Sigmoid colon (tissue), 3 donors: ENCODE data around the gene LAD1.

Experiments used
- POLR2A ChIP-seq, 2 donors: fragments of 450-650 bp; IDR thresholded peaks; one replicate each; pipeline ENCODE4 v1.6.1; 2016; ENCODE audit warnings: antibody characterized with exemption in 2 of 2, mild to moderate bottlenecking in 2 of 2, moderate library complexity in 2 of 2
- TF ChIP-seq, protein P1 (sequence below), 4 experiments: fragments of 450-650 bp in 3 of 4; fragments of 200-600 bp in 1 of 4; IDR thresholded peaks; one replicate each; pipeline ENCODE4 v1.5.1; 2016 to 2019; ENCODE audit warnings: antibody characterized with exemption in 4 of 4, mild to moderate bottlenecking in 3 of 4, moderate library complexity in 2 of 4

DNA sequence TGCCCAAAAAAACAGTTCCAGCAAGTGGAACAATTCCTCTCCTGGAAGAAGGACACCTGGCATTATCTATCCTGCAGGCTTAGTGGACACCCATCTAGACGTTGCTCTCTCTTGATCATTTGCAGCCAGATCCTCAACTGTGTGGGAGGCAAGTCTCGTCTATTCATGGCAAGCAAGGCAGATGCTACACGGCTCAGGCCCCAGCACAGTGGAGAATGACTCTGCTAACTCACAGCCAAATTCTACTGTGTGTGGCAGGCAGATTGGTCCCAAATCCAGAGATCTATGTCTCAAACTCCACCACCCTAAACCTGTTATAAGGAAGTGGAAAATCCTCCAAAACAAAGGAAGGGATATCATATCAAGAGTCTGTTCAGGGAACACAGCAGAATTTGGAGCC, 28.6 kb downstream of the LAD1 start:
- TF ChIP-seq, protein P1, sequence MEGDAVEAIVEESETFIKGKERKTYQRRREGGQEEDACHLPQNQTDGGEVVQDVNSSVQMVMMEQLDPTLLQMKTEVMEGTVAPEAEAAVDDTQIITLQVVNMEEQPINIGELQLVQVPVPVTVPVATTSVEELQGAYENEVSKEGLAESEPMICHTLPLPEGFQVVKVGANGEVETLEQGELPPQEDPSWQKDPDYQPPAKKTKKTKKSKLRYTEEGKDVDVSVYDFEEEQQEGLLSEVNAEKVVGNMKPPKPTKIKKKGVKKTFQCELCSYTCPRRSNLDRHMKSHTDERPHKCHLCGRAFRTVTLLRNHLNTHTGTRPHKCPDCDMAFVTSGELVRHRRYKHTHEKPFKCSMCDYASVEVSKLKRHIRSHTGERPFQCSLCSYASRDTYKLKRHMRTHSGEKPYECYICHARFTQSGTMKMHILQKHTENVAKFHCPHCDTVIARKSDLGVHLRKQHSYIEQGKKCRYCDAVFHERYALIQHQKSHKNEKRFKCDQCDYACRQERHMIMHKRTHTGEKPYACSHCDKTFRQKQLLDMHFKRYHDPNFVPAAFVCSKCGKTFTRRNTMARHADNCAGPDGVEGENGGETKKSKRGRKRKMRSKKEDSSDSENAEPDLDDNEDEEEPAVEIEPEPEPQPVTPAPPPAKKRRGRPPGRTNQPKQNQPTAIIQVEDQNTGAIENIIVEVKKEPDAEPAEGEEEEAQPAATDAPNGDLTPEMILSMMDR (IDR thresholded peaks at IDR 0.05): no peak
- no peak for TF ChIP-seq POLR2A (IDR thresholded peaks at IDR 0.05)
